Measurements from ENCODE around the gene ST8SIA4. TPM values are rescaled to one million over a fixed set of nuclear protein-coding genes. Genes with fewer than 3 reads are reported as not detected.

ST8SIA4 gene
- total RNA-seq, 1 experiment from 2014 or later, result not detected

DNA sequence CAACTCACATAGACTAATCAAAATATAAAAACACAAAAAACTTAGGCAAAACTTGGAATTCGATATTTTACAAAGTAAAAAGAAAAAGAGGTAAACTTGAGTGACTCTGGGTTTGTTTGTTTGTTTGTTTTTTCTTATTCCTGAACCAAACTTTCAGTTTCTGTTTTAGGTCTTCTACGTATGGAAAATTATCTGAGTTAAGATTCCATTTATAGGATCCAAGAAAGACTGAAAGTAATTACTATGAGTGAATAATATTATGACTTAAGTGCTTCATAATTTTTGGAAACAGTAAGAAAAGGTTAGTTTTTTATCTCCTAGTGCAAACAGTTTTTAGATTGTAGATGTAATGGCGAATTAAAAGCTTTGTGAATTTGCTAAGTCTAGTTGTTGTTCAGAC lies 13.2 kb downstream of the ST8SIA4 start:
- H3K4ac ChIP-seq (ENCODE audit: low read depth, low read length), result no peak overlapping the region
- WGBS (ENCODE audit: extremely low coverage, insufficient read length, low lambda C conversion rate), result no CpG with 5 or more reads among the region's 3 CpGs
- no peak overlapping the region for H4K91ac ChIP-seq (ENCODE audit: insufficient read length, low read depth, low read length)
- H3K9me3 ChIP-seq (ENCODE audit: control insufficient read depth, low read depth, low read length), result no peaks in the 10 kb centered on the region
- H3T11ph ChIP-seq (ENCODE audit: low read length), result no peak overlapping the region
- H3K9me3 Mint-ChIP-seq, result no peaks in the 10 kb centered on the region
- H3K27me3 ChIP-seq (ENCODE audit: insufficient read depth, low read length), result no peaks in the 10 kb centered on the region
- H2AFZ ChIP-seq (ENCODE audit: low read length), result no peak overlapping the region
- H3K36me3 Mint-ChIP-seq (ENCODE audit: insufficient read depth in 1 of 3, low read depth in 3 of 3), result no peaks in the 10 kb centered on the region
- peaks cover 2% of the 10 kb centered on the region for H3K27me3 Mint-ChIP-seq (ENCODE audit: low read depth)
- H3K9ac ChIP-seq (ENCODE audit: extremely low read depth, insufficient read length, low read length), result no peak overlapping the region
- H3K18ac ChIP-seq (ENCODE audit: insufficient read length, low read depth, low read length), result no peak overlapping the region
- no peak overlapping the region for H2BK5ac ChIP-seq (ENCODE audit: insufficient read length, low read length)
- no peak overlapping the region for H2BK15ac ChIP-seq (ENCODE audit: low read depth, low read length)
- no peak for DNase-seq
- H2AK5ac ChIP-seq (ENCODE audit: insufficient read length, low read length), result no peak overlapping the region
- H3K4me2 ChIP-seq (ENCODE audit: insufficient read depth, insufficient read length, low read length), result no peak overlapping the region
- H3K23me2 ChIP-seq (ENCODE audit: insufficient read length, low read depth, low read length, poor library complexity, severe bottlenecking), result no peaks in the 10 kb centered on the region
- no peak overlapping the region for H3K27ac Mint-ChIP-seq
- no peaks in the 10 kb centered on the region for H3K4me1 ChIP-seq (ENCODE audit: insufficient read depth, low read length)
- no peak overlapping the region for H2BK120ac ChIP-seq (ENCODE audit: low read depth, low read length, poor library complexity, severe bottlenecking)
- no peak overlapping the region for H4K8ac ChIP-seq (replicated peaks; ENCODE audit: insufficient read length, low read depth, low read length)
- no peaks in the 10 kb centered on the region for H3K4me1 Mint-ChIP-seq
- H4K5ac ChIP-seq (ENCODE audit: insufficient read length, low read depth, low read length), result no peak overlapping the region
- no peak overlapping the region for H3K56ac ChIP-seq (ENCODE audit: insufficient read length, low read depth, low read length)
- no peak overlapping the region for H3K27ac ChIP-seq (ENCODE audit: insufficient read length, low read depth, low read length)
- H3K79me1 ChIP-seq (ENCODE audit: insufficient read depth, low read depth, low read length, poor library complexity, severe bottlenecking), result no peaks in the 10 kb centered on the region
- no peak overlapping the region for H2BK20ac ChIP-seq (ENCODE audit: low read depth, low read length, poor library complexity, severe bottlenecking)
- H3K23ac ChIP-seq (ENCODE audit: insufficient read length, low read depth, low read length), result no peak overlapping the region
- H2BK12ac ChIP-seq (ENCODE audit: insufficient read length, low read depth, low read length), result no peak overlapping the region
- no peaks in the 10 kb centered on the region for H3K79me2 ChIP-seq (ENCODE audit: insufficient read depth, low read length)
- no peaks in the 10 kb centered on the region for H4K20me1 ChIP-seq (ENCODE audit: control insufficient read depth, insufficient read depth, insufficient read length)
- no peak for TF ChIP-seq CTCF (conservative IDR thresholded peaks at IDR 0.05)
- H3K4me3 Mint-ChIP-seq, result no peak overlapping the region
- H3K14ac ChIP-seq (ENCODE audit: insufficient read depth, low read length), result no peak overlapping the region
